Right lobe of liver (tissue), 6 donors: Measurements from ENCODE around the gene TNIP2. TPM values are rescaled to one million over a fixed set of nuclear protein-coding genes. Genes with fewer than 3 reads are reported as not detected.

Source experiments
- ATAC-seq, 4 donors: fragments of 200-7000 bp; cut with Tn5 transposase; one replicate each; pipeline ENCODE4 v1.9.1; 2020; ENCODE audit warnings: mild to moderate bottlenecking in 4 of 4, moderate library complexity in 4 of 4
- DNase-seq, 3 donors: peaks; one replicate each; pipeline ENCODE4 v3.0.0-alpha.2; 2020
- H3K27ac ChIP-seq, 3 donors: fragments of 200-600 bp; one replicate each; pipeline ENCODE4 v1.8.0; 2022
- H3K27me3 ChIP-seq, 2 donors: fragments of 200-600 bp; one replicate each; pipeline ENCODE4 v1.8.0; 2022
- H3K36me3 ChIP-seq, 4 donors: fragments of 200-600 bp; sonication (generic) in 1 of 4; one replicate each; pipeline versions ENCODE4 v1.5.1 to v1.8.0; 2017 to 2022; ENCODE audit warnings: control low read depth in 1 of 4
- H3K4me1 ChIP-seq, 4 donors: fragments of 200-600 bp; sonication (generic) in 1 of 4; one replicate each; pipeline versions ENCODE4 v1.5.1 to v1.8.0; 2017 to 2022; ENCODE audit warnings: control low read depth in 1 of 4
- H3K4me3 ChIP-seq, 3 donors: fragments of 200-600 bp; one replicate each; pipeline ENCODE4 v1.8.0; 2022
- H3K9me3 ChIP-seq, 4 donors: fragments of 200-600 bp; sonication (generic) in 1 of 4; one replicate each; pipeline versions ENCODE4 v1.5.1 to v1.8.0; 2017 to 2022; ENCODE audit warnings: control low read depth in 1 of 4
- CTCF ChIP-seq, 4 donors: fragments of 200-600 bp in 3 of 4; fragments of 450-650 bp in 1 of 4; IDR thresholded peaks; one replicate each; pipeline versions ENCODE4 v1.5.1 to v1.8.0; 2016 to 2022; ENCODE audit warnings: antibody characterized with exemption in 4 of 4, mild to moderate bottlenecking in 2 of 4
- POLR2A ChIP-seq: fragments of 450-650 bp; IDR thresholded peaks from one replicate; pipeline ENCODE4 v1.6.1; 2017; ENCODE audit warnings: antibody characterized with exemption, mild to moderate bottlenecking
- WGBS: methylation state at CpG from one replicate; pipeline ENCODE4 v1.1.6; 2018; ENCODE audit warnings: low coverage, low lambda C conversion rate; ENCODE audit not compliant: insufficient coverage; ENCODE audit errors: missing lambda C conversion rate; 5-methylcytosine and 5-hydroxymethylcytosine counted together
- intact Hi-C, 2 donors: fragments of 100-400 bp; cut with DNase I; formaldehyde crosslinking; loops; one replicate each; pipeline versions ENCODE4 v1.11.2 to v1.14.1; 2022
- total RNA-seq, 6 experiments: library from RNA; depleted of rRNA in 2 of 6; stranded (reverse); fragments of >200 nt in 2 of 6; fragmentation: NEBNext Ultra II Directional in 3 of 6; extraction: Animal tissue kit (Norgen Biotek cat#: 25700) in 3 of 6; gene quantifications; one replicate each; pipeline versions ENCODE4 v1.1.0 to v1.2.4, GENCODE V29; 2016 to 2023
- donor health status: DM: no; HTN: yes; CAD: no.
- donor health status: DM: no; HTN: no; CAD: no.
- donor health status: DM: no; HTN: no; CAD: no.
- donor health status: DM: no; HTN: yes; CAD: no.
- donor health status: DM: no; HTN: yes; CAD: no.

The TNIP2 gene
- total RNA-seq, 6 experiments from 2014 or later: 9.7 to 40.6 (median 18.8) TPM

- TF ChIP-seq POLR2A (no peak), CTCF (IDR thresholded peaks at IDR 0.05) (no peak)
- peak; percentile 42 to 64 (median 50) for DNase-seq
- intact Hi-C loops: no loop called here
- 35% methylated on average over 8 of the region's 23 CpGs for WGBS
- Histone ChIP-seq H3K27me3 (no peaks in the 10 kb centered on the region), H3K9me3 (no peaks in the 10 kb centered on the region), H3K4me3 (peak overlapping the region in 2 of 3 donors; percentile 3 to 24), H3K4me1 (peaks cover 2 to 74% (median 33%) of the 10 kb centered on the region in 4 donors), H3K27ac (peak overlapping the region; percentile 54 to 81 (median 62)), H3K36me3 (peaks cover 0 to 2% (median 0%) of the 10 kb centered on the region in 4 donors)
- no peak for ATAC-seq
Measured at GRCh38 chr4:2799971-2800690, 44.0 kb upstream of the TNIP2 start.

- peak overlapping the region; percentile 54 to 81 (median 62) for H3K27ac ChIP-seq
- no peaks in the 10 kb centered on the region for H3K27me3 ChIP-seq
- peak; percentile 38 to 66 (median 58) for DNase-seq
- 59% methylated on average over 7 of the region's 14 CpGs for WGBS
- H3K4me1 ChIP-seq: peaks cover 2 to 76% (median 36%) of the 10 kb centered on the region in 4 donors
- peaks cover 0 to 2% (median 0%) of the 10 kb centered on the region in 4 donors for H3K36me3 ChIP-seq
- no peak for TF ChIP-seq CTCF (IDR thresholded peaks at IDR 0.05)
- TF ChIP-seq POLR2A: no peak
- H3K9me3 ChIP-seq: no peaks in the 10 kb centered on the region
- peak overlapping the region; percentile 3 to 24 (median 21) for H3K4me3 ChIP-seq
- ATAC-seq: no peak
- intact Hi-C loops: no loop called here
Measured at GRCh38 chr4:2799224-2799911, 43.2 kb upstream of the TNIP2 start.

GRCh38 chr4:2798399-2799223 is 42.5 kb upstream of the TNIP2 start:
- Histone ChIP-seq H3K27ac (peak overlapping the region; percentile 54 to 81 (median 62)), H3K36me3 (peaks cover 0 to 2% (median 0%) of the 10 kb centered on the region in 4 donors), H3K9me3 (no peaks in the 10 kb centered on the region), H3K4me3 (peak overlapping the region in 2 of 3 donors; percentile 21 to 24), H3K4me1 (peaks cover 2 to 77% (median 39%) of the 10 kb centered on the region in 4 donors), H3K27me3 (no peaks in the 10 kb centered on the region)
- peak in 3 of 4 donors; percentile 1 to 6 (median 2) for ATAC-seq
- peak; percentile 63 to 80 (median 68) for DNase-seq
- 37% methylated on average over 5 of the region's 29 CpGs for WGBS
- TF ChIP-seq POLR2A: no peak
- TF ChIP-seq CTCF (IDR thresholded peaks at IDR 0.05): no peak
- intact Hi-C loops: no loop called here

DNA sequence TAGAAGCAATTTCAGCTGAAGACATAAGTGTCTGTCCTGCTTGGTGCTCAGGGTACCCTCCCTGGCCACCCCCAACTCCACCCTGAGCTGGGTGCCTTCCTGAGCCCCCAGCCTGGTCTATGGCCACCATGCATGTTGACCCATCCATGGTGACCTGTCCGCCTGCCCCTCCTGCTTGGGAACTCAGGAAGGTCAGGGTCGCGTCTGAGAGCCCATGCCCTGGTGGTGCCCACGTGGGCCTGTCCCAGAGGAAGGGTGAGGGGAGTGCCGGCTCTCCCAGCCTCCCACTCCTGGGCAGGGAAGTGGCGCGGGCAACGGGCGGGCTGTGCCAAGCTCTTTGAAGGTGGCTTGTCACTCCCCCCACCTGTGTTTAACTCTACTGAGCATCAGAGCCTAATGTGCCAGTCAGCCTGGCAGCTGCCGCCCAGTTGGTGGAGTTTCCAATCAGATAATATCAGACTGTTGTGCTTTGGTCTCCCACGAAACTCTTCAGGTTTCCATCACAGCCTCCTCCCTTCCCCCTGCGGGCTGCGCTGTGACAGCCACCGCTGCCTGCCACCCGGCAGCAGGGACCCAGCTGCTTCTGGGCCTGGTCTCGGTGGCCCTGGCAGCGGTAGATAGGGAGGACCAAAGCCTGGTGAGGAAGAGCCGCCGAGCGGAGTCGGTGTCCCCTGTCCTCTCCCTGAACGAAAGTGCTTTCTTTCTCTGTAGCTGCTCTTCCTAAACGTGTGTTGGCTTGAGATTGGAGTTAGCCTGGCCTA is 41.6 kb upstream of the TNIP2 start:
- DNase-seq (peak; percentile 31 to 75 (median 70)), ATAC-seq (peak in 1 of 4 donors; percentile 4)
- TF ChIP-seq CTCF (IDR thresholded peaks at IDR 0.05) (no peak), POLR2A (no peak)
- Histone ChIP-seq H3K27ac (peak overlapping the region; percentile 54 to 81 (median 62)), H3K4me1 (peaks cover 2 to 77% (median 39%) of the 10 kb centered on the region in 4 donors), H3K9me3 (no peaks in the 10 kb centered on the region), H3K36me3 (peaks cover 0 to 2% (median 0%) of the 10 kb centered on the region in 4 donors), H3K4me3 (no peak overlapping the region), H3K27me3 (no peaks in the 10 kb centered on the region)
- intact Hi-C loops: no loop called here
- 29% methylated on average over 15 of the region's 23 CpGs for WGBS
